Measurements from ENCODE around the gene AFMID. TPM values are rescaled to one million over a fixed set of nuclear protein-coding genes. Genes with fewer than 3 reads are reported as not detected.

AFMID gene
- total RNA-seq, 1 experiment from 2014 or later, result 59.3 TPM

GRCh38 chr17:78159575-78160158 lies 27.5 kb upstream of the AFMID start:
- H3K27ac ChIP-seq (ENCODE audit: low read length), result no peak overlapping the region

More at GRCh38 chr17:78159575-78160158, 27.5 kb upstream of the AFMID start:
- no peak for ATAC-seq
- ChIA-PET CTCF (interaction anchor here (0.7 kb wide), 1 partner anchor 15 kb away, joined by 4 read pairs; no protein-coding TSS in a partner anchor), POLR2A (no interaction called here)
- H3K27me3 ChIP-seq (ENCODE audit: control insufficient read depth, insufficient read depth, low read length), result no peaks in the 10 kb centered on the region
- in situ Hi-C loops (cut with HindIII; ENCODE audit: low pct_unique_long_range_greater_than_20kb, low sequenced_read_pairs), result no loop called here
- no TSS peak for BruUV-seq (replicated peaks)
- no peak overlapping the region for H3K4me3 ChIP-seq (ENCODE audit: low read depth in 2 of 2, low read length in 2 of 2)
- no peaks in the 10 kb centered on the region for H3K36me3 ChIP-seq (ENCODE audit: control insufficient read depth, insufficient read depth, low read length)
- H3K4me1 ChIP-seq (ENCODE audit: control insufficient read depth, insufficient read depth, low read length), result no peaks in the 10 kb centered on the region
- H3K9me3 ChIP-seq (ENCODE audit: control insufficient read depth, insufficient read depth, low read depth, low read length), result no peaks in the 10 kb centered on the region
- intact Hi-C loops (cut with micrococcal nuclease; ENCODE audit: unreplicated experiment), result no loop called here
- DNase-seq (ENCODE audit: low read depth, low spot score), result no peak
- no peak for TF ChIP-seq REST (IDR thresholded peaks at IDR 0.05; ENCODE audit: insufficient read depth in 1 of 2, low read depth in 2 of 2, low read length in 1 of 2)
- TF ChIP-seq TCF7L2 (IDR thresholded peaks at IDR 0.05; ENCODE audit: low read depth, low read length), result no peak
- TF ChIP-seq SIN3A (IDR thresholded peaks at IDR 0.05; ENCODE audit: borderline replicate concordance, insufficient read depth, low read depth, low read length), result no peak
- no peak for TF ChIP-seq CTCF (IDR thresholded peaks at IDR 0.05)
- TF ChIP-seq POLR2AphosphoS5 (IDR thresholded peaks at IDR 0.05; ENCODE audit: low read depth, low read length), result no peak
